ENCODE results near the gene HECA.

The HECA gene

DNA sequence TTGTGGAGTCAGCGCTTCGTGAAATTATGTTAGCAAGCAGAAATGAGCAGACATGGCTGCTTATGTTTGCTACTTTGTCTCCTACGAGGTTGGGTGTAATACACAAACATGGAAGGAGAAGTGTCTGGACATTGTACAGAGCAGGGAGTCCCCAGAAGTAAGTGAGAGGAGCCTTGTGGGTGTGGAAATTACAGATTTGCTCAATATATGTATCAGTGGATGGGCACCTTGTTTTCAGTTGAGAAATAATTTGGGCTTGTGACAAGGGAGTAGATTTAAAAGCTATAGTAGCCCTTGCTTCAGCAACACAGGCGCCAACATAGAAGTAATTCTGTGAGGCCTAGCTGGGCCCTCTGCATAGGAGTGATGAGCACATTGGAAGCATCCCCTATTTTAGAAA, 49.2 kb downstream of the HECA start:
- H3K4me3 ChIP-seq (ENCODE audit: low read length) = no peak overlapping the region
- TF ChIP-seq, protein P1, sequence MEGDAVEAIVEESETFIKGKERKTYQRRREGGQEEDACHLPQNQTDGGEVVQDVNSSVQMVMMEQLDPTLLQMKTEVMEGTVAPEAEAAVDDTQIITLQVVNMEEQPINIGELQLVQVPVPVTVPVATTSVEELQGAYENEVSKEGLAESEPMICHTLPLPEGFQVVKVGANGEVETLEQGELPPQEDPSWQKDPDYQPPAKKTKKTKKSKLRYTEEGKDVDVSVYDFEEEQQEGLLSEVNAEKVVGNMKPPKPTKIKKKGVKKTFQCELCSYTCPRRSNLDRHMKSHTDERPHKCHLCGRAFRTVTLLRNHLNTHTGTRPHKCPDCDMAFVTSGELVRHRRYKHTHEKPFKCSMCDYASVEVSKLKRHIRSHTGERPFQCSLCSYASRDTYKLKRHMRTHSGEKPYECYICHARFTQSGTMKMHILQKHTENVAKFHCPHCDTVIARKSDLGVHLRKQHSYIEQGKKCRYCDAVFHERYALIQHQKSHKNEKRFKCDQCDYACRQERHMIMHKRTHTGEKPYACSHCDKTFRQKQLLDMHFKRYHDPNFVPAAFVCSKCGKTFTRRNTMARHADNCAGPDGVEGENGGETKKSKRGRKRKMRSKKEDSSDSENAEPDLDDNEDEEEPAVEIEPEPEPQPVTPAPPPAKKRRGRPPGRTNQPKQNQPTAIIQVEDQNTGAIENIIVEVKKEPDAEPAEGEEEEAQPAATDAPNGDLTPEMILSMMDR (conservative IDR thresholded peaks at IDR 0.05; ENCODE audit: low read depth, low read length) = no peak
- DNase-seq (ENCODE audit: low read depth) = no peak

DNA sequence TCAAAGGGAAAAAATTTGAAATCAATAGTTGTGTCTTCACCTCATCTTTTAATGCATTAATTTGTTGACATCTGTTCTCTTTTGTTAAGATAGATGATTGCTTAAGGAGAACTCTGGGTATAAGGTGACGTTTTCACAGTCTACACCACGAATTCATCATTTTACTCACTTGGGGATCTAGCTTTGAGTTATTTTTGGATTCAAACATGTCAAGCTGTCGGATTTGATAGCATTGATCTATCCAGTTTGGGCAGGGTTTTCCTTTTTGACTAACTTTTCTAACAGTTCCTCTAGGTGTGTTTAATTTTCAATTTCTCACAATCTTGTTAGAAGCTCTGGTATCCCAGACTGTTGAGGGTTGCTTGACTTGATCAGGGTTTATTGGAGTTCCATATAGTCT, 49.6 kb downstream of the HECA start:
- no peak for DNase-seq (ENCODE audit: low read depth)
- H3K4me3 ChIP-seq (ENCODE audit: low read length) = no peak overlapping the region
- TF ChIP-seq, protein P1 (conservative IDR thresholded peaks at IDR 0.05; ENCODE audit: low read depth, low read length) = no peak

DNA sequence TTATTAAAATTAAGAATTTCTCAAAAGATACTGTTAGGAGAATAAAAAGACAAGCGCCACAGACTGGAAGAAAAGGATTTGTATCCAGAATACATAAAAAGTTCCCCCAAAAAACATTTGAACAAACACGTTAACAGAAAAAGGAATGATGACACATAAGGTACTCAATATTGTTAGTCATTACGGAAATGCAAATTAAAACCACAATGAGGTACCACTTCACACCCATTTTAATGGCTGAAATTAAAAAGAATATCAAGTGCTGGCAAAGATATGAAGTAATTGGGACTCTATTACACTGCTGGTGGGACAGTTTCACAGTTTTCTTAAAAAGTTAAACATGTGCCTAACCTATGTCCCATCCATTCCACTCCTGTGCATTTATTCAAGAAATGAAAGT, 51.4 kb downstream of the HECA start:
- no peak overlapping the region for H3K4me3 ChIP-seq (ENCODE audit: low read length)
- TF ChIP-seq, protein P1 (conservative IDR thresholded peaks at IDR 0.05; ENCODE audit: low read depth, low read length) = no peak
- DNase-seq (ENCODE audit: low read depth) = no peak

DNA sequence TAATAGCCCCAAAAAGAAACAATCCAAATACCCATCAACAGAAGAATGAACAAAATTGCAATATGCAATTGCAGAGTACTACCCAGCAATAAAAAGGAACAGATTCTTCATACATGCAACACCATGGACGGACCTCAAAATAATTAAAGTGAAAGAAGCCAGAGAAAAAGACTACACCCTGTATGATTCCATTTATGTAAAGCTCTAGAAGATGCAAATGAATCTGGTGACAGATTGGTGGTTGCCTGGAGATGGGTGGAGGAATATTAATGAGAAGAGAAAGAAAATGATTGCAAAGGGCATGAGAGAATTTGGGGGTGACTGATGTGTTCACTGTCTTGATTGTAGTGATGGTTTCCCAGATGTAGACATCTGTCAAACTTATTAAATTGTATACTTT, 51.8 kb downstream of the HECA start:
- no peak for DNase-seq (ENCODE audit: low read depth)
- TF ChIP-seq, protein P1 (conservative IDR thresholded peaks at IDR 0.05; ENCODE audit: low read depth, low read length) = no peak
- H3K4me3 ChIP-seq (ENCODE audit: low read length) = no peak overlapping the region

DNA sequence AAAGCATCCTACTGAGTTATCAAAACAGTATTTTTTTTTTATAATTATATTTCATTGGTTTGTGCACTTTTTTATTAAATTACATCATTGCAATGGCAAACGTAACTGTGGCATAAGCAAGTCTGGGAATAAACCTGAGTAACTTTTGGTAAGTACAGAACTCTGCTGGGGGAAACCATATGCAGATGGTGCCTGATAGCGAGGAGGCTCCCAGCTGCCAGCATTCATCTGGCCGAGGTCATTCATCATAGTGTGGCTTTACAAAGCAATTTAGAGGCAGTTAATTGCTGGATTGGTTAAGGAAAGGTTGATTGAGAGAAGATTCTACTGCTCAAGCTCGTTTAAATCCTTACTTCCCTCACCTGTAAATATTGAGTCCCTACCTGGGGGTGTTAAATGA, 52.6 kb downstream of the HECA start:
- no peak for DNase-seq (ENCODE audit: low read depth)
- H3K4me3 ChIP-seq (ENCODE audit: low read length) = no peak overlapping the region
- TF ChIP-seq, protein P1 (conservative IDR thresholded peaks at IDR 0.05; ENCODE audit: low read depth, low read length) = no peak

DNA sequence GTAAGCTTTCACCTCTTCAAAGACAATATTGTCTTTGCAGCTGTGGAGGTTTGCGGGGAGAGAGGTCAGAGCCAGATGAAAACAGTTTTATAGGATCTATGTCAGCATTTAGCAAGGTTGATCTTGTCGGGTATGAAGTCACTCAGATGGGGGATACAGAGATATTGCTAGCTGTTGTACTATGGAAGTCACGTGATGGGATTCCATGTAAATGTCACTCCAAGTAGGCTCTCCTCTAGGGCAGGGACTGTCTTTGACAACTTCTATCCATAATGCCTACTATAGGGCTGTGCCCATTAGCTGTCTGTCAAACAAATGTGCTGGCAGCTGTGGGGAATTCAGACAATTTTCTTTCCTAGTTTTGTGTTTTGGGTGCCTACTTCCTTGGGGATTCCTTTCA, 54.8 kb downstream of the HECA start:
- no peak overlapping the region for H3K4me3 ChIP-seq (ENCODE audit: low read length)
- TF ChIP-seq, protein P1 (conservative IDR thresholded peaks at IDR 0.05; ENCODE audit: low read depth, low read length) = no peak
- DNase-seq (ENCODE audit: low read depth) = no peak

DNA sequence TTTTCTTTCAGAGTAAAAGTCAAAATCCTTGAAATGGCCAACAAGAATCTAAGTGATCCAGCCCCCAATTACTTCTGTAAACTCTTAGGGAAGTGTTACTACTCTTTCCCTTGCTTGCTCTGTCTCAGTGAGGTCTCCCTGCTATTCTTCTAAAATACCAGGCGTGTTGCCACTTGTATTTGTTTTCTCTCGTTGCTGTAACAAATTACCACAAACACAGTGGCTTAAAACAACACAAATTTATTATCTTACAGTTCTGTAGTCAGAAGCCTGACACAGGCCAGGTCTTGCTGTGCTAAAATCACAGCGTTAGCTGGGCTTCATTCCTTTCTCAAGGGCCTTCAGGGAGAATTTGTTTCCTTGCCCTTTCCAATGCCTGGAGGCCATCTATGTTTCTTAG, 59.9 kb downstream of the HECA start:
- H3K4me3 ChIP-seq (ENCODE audit: low read length) = no peak overlapping the region
- TF ChIP-seq, protein P1 (conservative IDR thresholded peaks at IDR 0.05; ENCODE audit: low read depth, low read length) = no peak
- no peak for DNase-seq (ENCODE audit: low read depth)
